Activated gamma-delta T cell (primary cell): ENCODE data around the gene PAPOLB.
"Not testable (repeated sequence)": the region's sequence is repeated elsewhere in the genome, so short reads cannot be mapped to it uniquely, and the experiment has no call there.

Source experiments
- DNase-seq: peaks from one replicate; lab custom pipeline; 2025; lab: John Stamatoyannopoulos, UW
- total RNA-seq, 2 donors: gene quantifications; one replicate each; lab custom pipeline; 2026; lab: John Stamatoyannopoulos, UW

PAPOLB gene
- total RNA-seq: 0 to 0.22 reads per million in 2 donors

DNA sequence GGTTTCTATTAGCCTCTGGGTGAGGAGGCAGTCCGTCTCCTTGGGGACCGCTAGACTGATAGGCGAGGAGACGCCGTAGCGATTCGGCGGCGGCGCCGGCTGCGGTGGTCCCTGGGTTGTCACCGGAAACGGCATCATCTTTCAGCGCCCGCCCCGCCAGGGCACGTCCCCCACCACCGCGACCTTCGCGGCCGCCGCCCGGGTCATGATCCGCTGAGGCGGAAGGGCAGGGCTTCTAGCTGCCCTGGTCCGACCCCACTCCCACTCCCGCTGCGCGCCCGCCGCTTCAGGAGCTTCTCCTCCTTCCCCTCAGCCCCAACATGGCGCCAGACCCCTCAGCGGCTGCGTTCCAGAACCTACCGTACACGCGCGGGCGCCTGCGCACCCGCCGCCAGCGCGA, at the start of gene PAPOLB:
PAPOLB (minus strand) TSS at position 358 of the 400 bp plus-strand sequence; CDS start at position 138, 220 bp downstream.
- no peak for DNase-seq

DNA sequence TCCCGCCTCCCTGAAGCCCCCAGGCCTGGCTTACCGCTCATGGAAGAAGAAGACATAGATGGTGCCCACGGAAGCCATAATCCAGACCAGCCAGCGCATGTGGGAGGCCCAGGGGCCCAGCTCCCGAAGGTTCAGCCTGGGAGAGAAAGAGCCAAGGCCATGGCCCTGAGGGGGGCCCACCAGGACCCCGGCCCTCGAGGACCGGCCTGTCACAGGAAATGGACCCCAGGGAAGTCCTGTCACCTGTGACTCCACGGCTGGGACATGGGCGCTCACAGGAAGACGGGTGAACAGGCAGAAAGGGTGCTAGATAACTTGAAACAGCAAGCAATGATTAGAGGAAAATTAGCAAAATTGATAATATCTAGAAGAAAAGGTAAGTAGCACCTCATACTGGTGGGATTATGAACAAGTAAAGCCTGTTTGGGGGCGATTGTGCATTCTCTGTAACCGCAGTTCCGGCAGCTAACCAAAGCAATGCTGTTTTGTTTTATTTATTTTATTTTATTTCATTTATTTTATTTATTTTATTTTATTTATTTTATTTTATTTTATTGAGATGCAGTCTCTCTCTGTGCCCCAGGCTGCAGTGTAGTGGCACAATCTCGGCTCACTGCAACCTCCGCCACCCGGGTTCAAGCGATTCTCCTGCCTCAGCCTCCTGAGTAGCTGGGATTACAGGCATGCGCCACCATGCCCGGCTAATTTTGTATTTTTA, 49.4 kb upstream of the PAPOLB start:
- no peak for DNase-seq

DNA sequence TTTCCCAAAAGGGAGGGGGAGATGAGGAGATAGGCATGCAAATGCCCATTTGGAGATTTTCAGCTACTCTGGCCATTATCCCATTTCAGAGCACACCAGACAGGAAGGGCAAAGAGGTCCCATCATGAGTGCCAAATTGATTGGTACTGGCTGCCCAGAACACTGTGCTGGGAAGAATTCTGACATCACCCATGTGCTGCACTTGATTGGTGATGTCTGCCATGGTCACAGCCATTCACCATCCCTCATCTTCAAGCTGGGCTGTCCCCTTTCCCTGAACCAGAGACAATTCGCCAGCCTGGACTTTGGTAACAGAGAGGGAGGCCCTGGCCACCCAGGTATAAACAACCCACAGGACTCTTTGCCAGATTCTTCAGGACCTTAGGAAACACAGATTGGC, 44.9 kb upstream of the PAPOLB start:
- DNase-seq: no peak

DNA sequence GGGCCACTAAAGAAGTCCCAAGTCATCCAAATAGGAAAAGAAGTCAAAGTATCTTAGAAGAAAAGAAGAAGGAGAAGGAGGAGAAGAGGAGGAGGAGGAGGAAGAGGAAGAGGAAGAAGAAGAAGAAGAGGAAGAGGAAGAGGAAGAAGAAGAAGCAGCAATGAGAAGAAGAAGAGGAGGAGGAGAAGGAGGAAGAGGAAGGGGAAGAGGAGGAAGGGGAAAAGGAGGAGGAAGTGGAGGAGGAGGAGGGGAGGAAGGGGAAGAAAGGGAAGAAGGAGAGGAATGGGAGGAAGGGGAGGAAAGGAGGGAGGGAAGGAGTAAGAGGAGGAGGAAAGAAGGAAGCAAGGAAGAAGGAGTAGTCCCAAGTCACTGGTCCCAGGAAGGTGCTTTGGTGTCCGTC, 43.3 kb upstream of the PAPOLB start:
- DNase-seq: no peak

DNA sequence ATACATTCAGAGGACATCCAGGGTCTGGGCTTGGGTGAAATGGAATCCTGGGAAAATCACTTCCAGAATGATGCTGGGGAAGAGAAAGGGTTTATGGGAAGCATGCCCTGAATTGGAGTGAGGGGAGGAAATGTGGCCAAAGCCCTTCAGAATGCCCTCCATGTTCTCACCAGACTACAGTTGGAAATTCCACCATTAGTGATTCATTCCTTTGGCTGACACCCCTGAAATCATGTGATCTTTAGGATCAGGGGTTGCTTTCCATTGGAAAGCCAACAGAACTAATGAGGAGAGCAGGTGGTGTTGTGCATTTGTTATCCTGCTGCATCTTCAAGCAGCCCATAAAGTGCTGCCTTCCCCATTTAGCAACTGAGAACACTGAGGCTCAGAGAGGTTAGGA, 42.5 kb upstream of the PAPOLB start:
- DNase-seq: no peak

DNA sequence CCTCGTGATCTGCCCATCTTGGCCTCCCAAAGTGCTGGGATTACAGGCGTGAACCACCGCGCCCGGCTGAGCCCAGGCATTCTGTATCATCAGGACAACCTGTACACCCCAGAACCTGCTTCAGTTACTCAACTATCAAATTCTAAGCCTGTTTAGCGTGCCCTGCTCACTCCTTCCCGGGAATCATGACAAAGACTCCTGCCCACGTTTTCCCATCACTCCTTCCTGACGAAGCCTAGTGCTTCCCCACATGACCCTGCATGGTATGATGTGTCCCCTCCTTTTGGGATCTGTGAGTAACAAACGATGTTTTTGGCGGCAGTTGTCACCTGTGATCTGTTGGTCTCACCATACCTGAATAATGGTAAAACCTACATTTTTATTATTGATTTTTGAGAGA, 33.9 kb upstream of the PAPOLB start:
- no peak for DNase-seq

DNA sequence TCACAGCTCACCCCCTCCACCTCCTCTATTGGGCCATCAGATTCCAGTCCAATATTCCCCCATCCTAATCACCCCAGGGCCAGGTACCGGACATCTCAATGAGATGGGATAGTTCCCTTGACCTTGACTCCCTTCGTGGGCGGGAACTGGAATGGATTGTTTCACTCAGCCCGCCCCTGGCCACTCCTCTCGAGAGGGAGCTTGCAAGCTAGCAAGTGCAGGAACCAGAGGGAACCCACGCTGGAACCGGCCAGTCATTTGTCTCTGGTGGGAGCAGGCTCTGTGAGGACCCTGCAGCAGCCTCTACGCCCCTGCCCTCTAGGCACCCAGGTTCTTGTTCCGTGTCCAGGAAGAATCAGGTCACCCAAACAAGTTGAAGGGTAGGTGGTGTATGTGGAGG, 32.7 kb upstream of the PAPOLB start:
- DNase-seq: no peak

DNA sequence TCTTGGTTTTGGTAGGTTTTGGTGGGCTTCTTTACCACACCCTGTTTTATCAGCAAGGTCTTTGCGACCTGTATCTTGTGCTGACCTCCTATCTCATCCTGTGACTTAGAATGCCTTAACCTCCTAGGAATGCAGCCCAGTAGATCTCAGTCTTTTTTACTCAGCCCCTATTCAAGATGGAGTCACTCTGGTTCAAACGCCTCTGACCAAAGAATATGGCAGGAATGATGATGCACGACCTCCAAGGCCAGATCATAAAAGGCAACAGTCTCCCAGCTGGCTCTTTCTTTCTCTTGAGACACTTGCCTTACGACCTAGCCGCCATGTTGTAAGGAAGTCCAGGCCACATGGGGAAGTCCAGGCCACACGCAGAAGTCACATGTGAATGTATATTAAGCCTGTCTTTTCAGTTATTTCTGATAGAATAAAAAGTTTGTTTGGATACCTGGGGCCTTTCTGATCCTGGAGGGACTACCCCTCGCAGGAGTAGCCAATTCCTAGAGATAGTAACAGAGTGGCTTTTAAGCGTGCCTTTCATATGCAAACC, 32.2 kb upstream of the PAPOLB start:
- no peak for DNase-seq

DNA sequence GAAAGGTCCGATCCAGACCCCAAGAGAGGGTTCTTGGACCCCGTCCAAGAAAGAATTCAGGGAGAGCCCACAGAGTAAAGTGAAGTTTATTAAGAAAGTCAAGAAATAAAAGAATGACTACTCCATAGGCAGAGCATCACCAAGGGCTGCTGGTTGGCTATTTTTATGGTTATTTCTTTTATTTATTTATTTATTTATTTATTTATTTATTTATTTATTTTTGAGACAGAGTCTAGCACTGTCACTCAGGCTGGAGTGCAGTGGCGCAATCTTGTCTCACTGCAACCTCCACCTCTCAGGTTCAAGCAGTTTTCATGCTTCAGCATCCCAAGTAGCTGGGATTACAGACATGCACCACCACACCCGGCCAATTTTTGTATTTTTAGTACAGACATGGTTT, 31.4 kb upstream of the PAPOLB start:
- not testable (repeated sequence) for DNase-seq

DNA sequence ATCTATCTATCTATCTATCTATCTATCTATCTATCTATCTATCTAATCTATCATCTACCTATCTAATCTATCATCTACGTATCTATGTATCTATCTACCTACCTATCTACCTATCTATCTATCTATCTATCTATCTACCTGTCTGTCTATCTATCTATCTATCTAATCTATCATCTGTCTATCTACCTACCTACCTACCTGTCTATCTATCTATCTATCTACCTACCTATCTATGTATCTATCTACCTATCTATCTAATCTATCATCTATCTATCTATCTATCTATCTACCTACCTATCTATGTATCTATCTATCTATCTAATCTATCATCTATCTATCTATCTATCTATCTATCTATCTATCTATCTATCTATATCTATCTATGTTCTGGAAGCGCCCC, 29.7 kb upstream of the PAPOLB start:
- not testable (repeated sequence) for DNase-seq

DNA sequence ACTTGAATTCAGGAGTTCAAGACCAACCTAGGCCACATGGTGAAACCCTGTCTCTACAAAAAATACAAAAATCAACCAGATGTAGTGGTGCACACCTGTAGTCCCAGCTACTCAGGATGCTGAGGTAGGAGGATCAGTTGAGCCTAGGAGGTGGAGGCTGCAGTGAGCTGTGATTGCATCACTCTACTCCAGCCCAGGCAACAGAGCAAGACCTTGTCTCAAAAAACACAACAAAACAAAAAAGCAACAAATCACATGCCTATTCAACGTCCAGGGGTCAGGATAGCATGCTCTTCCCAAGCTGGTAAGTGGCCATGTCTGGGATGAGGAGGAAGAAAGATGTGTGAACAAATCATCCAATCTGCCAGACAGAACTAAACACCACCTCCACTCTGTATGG, 27.9 kb upstream of the PAPOLB start:
- no peak for DNase-seq

DNA sequence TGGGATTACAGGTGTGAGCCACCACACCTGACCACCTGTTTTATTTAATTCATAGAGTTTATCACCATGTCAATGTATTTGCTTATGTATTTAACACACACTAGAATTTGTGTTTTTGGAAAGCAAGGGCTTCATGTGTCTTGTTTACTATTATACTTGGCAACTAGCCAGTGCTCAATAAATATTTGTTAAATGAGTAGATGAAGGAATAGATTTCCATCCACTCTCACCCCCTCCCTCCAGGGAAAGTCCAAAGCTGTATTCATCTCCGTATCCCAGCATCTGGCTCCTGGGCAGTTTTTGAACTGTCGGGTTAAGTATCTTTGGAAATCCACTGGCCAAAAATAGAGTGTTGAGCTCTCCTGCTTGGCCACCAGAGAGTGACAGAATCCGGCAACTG, 26.3 kb upstream of the PAPOLB start:
- DNase-seq: no peak

DNA sequence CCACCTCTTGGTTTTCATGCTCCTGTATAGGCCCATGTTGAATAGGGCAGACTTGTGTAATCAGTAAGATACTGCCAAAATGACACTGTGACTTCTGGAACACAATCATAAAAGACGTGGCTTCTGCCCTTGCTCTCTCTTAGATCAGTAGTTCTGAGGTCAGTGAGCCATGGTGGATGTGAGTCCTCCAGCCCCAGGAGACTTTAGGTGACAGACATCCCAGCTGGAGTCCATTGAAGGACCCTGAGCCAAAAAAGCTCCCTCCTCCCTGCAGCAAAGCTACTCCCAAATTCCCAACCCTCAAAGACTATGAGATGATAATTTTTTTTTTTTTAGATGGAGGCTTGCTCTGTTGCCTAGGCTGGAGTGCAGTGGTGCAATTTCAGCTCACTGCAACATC, 24.8 kb upstream of the PAPOLB start:
- DNase-seq: no peak

DNA sequence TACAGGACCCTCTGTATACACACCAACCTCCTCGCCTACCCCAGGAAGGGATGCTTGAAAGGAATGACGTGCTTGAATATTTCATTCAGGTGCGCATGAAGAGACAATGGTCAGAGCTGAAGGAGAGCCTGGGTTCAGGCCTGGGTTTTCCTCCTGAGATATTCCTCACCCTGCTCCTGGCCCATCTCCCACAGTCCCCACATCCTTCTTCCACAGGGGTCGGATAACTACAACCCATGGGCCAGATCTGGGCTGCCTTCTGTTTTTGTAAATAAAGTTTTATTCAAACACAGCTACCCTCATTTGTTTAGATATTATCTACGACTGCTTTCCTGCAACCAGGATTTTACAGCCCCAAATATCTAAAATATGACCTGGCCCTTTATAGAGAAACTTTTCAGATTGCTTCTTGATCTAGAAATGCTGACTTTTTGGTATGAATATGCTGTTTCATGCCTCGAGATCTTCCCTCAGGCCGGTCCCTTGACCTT, 23.5 kb upstream of the PAPOLB start:
- no peak for DNase-seq

DNA sequence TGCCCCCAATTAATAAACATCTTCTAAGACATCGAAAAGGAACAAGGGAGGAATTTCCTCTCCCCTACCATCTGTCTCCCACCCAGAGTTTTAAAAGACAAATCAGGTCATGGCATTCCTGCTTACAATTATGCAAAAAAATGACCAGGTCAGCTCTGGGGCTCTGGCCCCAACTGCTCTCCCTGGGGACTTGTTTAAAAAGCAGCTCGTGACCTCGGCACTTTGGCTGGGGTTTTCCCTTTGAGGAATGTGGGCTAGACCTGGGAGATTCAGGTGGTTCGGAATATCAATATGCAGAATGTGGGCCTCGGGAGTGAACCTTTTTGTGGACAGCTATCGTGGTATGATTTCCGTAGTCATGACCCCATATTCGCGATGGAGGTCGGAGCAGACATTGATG, 22.3 kb upstream of the PAPOLB start:
- no peak for DNase-seq

DNA sequence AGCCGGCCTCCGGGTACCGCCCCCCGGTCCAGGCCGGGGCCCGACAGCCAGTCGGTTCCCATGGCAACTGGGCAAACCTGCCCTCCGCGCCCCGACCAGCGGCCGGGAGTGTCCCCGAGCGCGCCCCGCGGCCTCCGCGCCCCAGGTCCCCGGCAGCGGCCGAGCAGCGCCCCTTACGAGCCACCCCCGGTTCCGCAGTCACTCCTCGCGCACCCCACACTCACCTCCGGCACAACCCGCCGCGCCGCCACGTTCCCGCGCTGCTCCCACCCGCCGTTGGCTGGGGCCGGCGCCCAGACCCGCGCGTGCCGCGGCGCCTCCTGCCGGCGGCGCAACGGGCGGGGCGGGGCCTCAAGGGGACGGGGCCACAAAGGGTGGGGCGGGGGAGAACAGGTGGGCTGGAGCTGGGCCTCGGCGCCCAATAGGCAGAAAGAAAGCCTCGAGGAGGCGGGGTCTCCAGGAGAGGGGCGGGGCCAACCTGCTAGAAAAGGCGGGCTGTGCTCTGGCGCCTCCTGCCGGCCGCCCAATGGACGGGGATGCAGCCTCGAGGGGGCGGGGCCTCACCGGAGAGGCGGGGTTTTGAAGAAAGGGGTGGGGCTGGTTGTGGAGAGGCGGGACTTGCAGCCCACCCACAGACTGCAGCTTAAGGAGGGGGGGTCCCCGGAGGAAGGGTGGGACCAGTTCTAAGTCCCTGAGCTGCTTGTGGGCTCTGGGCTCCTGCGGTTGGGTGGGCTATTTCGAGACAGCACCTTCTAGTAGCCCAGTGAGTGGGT, 21.7 kb upstream of the PAPOLB start, which contains the start of gene RADIL:
RADIL (minus strand) TSS at position 345 of the 773 bp plus-strand sequence. CDS start 5,577 bp downstream, outside the sequence.
- peak; percentile 64 for DNase-seq

DNA sequence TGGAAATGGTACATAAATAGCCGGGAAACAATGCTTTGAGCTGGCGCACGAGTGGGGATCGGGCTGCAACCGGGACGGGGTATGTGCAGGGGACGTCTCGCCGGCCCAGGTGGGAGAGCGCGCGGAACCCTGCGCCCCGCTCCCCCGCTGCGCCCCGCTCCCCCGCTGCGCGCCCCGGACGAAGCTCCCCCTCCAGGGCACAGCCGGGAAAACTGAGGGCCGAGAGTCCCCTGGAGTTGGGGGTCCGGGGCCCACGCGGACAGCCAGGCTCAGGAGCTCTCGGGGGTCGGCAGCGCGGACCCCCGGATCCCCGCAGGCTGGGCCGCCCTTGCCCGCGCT, 21.2 kb upstream of the PAPOLB start:
- no peak for DNase-seq

DNA sequence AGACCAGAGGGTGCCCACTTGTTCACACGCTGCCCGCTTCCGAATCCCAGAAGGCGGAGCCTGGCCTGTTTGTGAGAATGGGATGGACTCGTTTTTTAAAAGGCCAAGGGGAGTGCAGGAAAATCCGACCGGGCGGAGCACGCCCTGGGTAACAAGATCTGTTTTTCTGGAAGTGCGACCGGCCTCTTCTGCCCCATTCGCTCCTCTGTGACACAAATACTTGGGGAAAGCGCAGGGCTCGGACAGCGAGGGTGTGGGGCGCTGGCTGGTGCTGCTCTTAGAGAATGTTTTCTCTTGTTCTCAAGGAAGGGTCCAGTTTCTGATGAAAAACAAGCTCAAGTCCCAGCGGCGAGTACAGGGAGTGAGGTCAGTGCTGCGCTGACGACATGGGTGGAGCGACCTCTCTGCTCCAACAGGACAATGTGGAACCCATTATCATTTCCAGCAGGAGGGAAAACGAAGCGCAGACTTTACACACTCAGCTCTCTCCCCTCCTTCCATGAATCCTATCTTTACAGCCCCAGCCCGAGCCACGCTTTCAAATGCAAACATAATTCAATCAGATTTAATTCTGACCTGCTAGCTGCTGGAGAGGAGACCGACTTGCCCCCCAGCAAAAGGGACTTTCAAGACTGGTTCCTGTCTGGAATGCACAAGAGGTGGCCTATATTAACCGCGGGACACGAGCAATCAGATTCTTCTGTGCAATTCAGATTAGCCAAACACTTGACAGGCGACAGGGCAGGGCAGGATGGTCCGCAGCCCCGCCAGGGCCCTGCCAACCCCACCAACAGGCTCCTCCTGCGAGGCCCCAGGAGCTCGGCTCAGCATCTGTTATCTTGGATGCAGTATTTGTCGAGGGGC, 20.6 kb upstream of the PAPOLB start:
- DNase-seq: no peak

DNA sequence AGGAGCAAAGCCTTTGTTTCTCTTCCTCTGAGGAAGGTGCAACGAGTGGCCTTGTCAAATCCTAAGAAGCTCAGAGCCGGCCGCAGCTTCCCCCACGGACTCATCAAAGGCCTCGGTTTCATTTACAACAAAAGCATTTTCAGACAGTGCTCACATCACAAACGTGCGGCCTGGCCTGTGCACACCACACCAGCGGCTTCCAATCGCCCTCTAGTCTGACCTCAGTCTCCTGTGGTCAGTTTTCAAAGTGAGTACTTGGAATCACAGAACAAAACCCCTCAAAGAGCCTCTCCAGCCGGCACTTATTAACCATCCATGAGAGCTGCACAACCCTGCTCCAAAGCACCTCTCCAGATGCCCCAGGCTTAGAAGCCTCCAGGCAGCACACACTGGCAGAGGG, 18.4 kb upstream of the PAPOLB start:
- no peak for DNase-seq

DNA sequence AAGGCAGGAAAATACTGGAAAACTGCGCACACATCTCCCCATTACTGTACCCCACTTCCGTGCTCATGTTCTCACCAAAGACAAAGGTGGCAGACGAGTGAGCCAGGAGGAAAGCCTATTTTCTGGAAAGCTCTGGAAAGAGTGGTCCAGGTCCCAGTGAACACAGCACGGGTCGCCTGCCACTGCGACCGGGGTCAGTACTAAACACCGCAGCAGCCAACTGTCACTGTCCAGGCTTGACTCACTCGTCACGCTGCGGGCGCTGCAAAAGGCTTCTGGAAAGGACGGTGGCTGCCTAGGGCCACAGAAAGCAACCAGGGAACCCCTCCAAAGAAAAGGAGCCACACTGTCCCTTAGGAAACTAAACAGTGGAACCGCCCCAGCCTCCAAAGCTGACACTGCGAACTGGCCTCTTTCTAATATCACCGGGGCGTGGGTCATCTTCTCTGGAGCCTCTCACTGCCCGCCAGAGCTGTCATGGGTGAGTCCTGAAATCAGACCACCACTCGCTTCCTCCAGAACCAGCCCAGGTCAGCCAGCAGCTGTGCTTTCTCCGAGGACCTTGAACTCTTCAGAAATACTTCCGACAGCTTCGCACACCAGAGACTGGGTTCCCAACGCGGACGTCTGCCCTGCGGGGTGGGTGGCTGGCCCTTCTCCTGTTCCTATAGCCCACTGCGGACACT, 17.7 kb upstream of the PAPOLB start:
- DNase-seq: no peak
